Measurements from ENCODE around the gene EPB41L2.

GRCh38 chr6:130973521-130974277 lies 89.3 kb downstream of the EPB41L2 start:
- no peak for TF ChIP-seq EP300 (IDR thresholded peaks at IDR 0.05)
- TF ChIP-seq, protein P1, sequence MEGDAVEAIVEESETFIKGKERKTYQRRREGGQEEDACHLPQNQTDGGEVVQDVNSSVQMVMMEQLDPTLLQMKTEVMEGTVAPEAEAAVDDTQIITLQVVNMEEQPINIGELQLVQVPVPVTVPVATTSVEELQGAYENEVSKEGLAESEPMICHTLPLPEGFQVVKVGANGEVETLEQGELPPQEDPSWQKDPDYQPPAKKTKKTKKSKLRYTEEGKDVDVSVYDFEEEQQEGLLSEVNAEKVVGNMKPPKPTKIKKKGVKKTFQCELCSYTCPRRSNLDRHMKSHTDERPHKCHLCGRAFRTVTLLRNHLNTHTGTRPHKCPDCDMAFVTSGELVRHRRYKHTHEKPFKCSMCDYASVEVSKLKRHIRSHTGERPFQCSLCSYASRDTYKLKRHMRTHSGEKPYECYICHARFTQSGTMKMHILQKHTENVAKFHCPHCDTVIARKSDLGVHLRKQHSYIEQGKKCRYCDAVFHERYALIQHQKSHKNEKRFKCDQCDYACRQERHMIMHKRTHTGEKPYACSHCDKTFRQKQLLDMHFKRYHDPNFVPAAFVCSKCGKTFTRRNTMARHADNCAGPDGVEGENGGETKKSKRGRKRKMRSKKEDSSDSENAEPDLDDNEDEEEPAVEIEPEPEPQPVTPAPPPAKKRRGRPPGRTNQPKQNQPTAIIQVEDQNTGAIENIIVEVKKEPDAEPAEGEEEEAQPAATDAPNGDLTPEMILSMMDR (IDR thresholded peaks at IDR 0.05), result no peak
- TF ChIP-seq POLR2AphosphoS5 (IDR thresholded peaks at IDR 0.05), result no peak

Measured in upper lobe of left lung (tissue), 4 donors.